Left lung (tissue), 10 donors: ENCODE results near the gene SCAI. TPM values are rescaled to one million over a fixed set of nuclear protein-coding genes. Genes with fewer than 3 reads are reported as not detected.
A peak's percentile ranks its signal among the peaks of the same experiment; 100 is the strongest.

ENCODE experiments used
- ATAC-seq: fragments of 200-7000 bp; cut with Tn5 transposase; one replicate; pipeline ENCODE4 v1.9.1; 2020; ENCODE audit warnings: moderate library complexity
- DNase-seq, 4 donors: peaks; one replicate each; pipeline ENCODE4 v3.0.0-alpha.2; 2013 to 2020
- H3K27ac ChIP-seq, 2 donors: fragments of 200-600 bp; sonication (generic) in 1 of 2; one replicate each; pipeline versions ENCODE4 v1.5.0 to v1.8.0; 2020 to 2021
- H3K27me3 ChIP-seq, 2 donors: fragments of 200-600 bp; sonication (generic) in 1 of 2; one replicate each; pipeline versions ENCODE4 v1.5.0 to v1.8.0; 2020 to 2021
- H3K36me3 ChIP-seq, 2 donors: fragments of 200-600 bp; sonication (generic) in 1 of 2; one replicate each; pipeline versions ENCODE4 v1.5.0 to v1.8.0; 2020 to 2021
- H3K4me1 ChIP-seq, 2 donors: fragments of 200-600 bp; one replicate each; pipeline ENCODE4 v1.8.0; 2021
- H3K4me3 ChIP-seq, 2 donors: fragments of 200-600 bp; sonication (generic) in 1 of 2; one replicate each; pipeline versions ENCODE4 v1.5.0 to v1.8.0; 2020 to 2021; ENCODE audit warnings: mild to moderate bottlenecking in 1 of 2
- H3K9me3 ChIP-seq, 2 donors: fragments of 200-600 bp; sonication (generic) in 1 of 2; one replicate each; pipeline versions ENCODE4 v1.5.0 to v1.8.0; 2020 to 2021
- intact Hi-C, 2 donors: fragments of 100-400 bp; cut with DNase I; formaldehyde crosslinking; loops; one replicate each; pipeline versions ENCODE4 v1.11.2 to v1.14.2; 2022
- polyA plus RNA-seq, 6 donors: library from polyadenylated mRNA; unstranded; fragments of 120-200 nt; gene quantifications; one replicate each; pipeline ENCODE4 v1.2.1, GENCODE V29; 2013; ENCODE audit not compliant: insufficient read length in 6 of 6
- total RNA-seq, 2 donors: library from RNA; stranded (reverse); fragmentation: NEBNext Ultra II Directional; extraction: Animal tissue kit (Norgen Biotek cat#: 25700); gene quantifications; one replicate each; pipeline ENCODE4 v1.2.1, GENCODE V29; 2021
- TF ChIP-seq, protein P1 (sequence below), 2 donors: fragments of 200-600 bp; sonication (generic) in 1 of 2; IDR thresholded peaks; one replicate each; pipeline versions ENCODE4 v1.5.0 to v1.8.0; 2021; ENCODE audit warnings: antibody characterized with exemption in 2 of 2
- donor health status: DM: no; HTN: yes; CAD: no.
- donor health status: DM: no; HTN: no; CAD: no.

Gene SCAI
- total and polyA plus RNA-seq, 8 donors = 12.7 to 22.7 (median 15.7) TPM

DNA sequence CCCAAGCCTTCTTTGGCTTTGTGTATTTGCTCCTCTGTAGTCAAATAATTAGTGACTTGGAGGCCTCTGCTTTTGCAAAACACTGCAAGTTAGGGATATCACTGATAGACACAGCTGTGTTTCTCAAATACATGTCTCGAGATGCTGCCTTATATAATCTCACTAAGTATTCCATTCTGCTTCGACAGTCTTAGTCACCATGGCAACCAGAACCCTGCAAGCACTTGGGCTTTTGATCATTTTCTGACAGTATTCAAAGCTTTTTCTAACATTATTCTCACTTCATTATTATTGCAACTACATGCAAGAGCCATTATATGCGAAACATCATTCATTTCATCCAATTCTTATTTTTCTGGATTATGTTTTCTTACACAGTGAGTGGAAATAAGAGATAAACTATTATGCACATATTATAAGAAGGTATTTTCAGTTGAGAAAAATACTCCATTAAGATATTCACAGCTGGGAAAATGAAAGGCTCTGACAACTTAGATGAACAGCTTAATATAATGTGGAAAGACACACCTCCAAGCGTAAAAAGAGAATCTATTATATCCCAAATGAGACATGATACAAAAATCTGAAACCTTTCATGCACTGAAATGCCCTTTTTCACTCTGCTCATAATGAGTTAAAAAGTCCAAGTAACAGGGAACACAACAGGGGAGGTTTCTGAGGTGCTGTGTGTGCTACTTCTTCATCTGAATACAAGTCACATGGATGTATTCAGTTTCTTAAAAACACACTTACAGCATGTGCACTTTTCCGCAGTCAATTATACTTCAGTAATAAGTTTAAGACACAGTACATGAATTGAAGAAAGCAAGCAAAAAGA, 93.9 kb downstream of the SCAI start:
- TF ChIP-seq, protein P1, sequence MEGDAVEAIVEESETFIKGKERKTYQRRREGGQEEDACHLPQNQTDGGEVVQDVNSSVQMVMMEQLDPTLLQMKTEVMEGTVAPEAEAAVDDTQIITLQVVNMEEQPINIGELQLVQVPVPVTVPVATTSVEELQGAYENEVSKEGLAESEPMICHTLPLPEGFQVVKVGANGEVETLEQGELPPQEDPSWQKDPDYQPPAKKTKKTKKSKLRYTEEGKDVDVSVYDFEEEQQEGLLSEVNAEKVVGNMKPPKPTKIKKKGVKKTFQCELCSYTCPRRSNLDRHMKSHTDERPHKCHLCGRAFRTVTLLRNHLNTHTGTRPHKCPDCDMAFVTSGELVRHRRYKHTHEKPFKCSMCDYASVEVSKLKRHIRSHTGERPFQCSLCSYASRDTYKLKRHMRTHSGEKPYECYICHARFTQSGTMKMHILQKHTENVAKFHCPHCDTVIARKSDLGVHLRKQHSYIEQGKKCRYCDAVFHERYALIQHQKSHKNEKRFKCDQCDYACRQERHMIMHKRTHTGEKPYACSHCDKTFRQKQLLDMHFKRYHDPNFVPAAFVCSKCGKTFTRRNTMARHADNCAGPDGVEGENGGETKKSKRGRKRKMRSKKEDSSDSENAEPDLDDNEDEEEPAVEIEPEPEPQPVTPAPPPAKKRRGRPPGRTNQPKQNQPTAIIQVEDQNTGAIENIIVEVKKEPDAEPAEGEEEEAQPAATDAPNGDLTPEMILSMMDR (IDR thresholded peaks at IDR 0.05) = no peak
- Histone ChIP-seq H3K27ac (no peak overlapping the region), H3K9me3 (no peaks in the 10 kb centered on the region), H3K27me3 (no peaks in the 10 kb centered on the region), H3K4me3 (no peak overlapping the region), H3K36me3 (no peaks in the 10 kb centered on the region), H3K4me1 (no peaks in the 10 kb centered on the region)
- intact Hi-C loops = no loop called here
- ATAC-seq = no peak
- DNase-seq = peak in 1 of 4 donors; percentile 3

DNA sequence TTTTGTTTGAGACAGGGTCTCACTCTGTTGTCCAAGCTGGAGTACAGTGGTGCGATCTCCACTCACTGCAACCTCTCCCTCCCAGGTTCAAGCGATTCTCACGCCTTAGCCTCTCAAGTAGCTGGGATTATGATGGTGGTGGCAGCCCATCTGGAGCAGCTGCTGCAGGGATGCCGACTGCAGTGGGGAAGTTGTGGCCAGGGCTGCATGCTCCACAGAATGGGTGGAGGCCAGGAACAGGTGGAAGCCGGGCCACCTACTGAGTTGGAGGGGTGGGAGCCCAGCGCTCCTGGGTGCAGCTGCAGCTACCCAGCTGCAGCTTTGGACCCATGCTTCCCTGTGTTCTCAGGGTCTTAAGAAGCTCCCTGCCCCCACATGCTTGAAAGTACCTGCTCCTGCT, 99.7 kb downstream of the SCAI start:
- ATAC-seq = no peak
- no peaks in the 10 kb centered on the region for H3K27me3 ChIP-seq
- no peaks in the 10 kb centered on the region for H3K36me3 ChIP-seq
- TF ChIP-seq, protein P1 (IDR thresholded peaks at IDR 0.05) = no peak
- intact Hi-C loops = no loop called here
- no peak overlapping the region for H3K4me3 ChIP-seq
- no peaks in the 10 kb centered on the region for H3K9me3 ChIP-seq
- H3K27ac ChIP-seq = no peak overlapping the region
- no peak for DNase-seq
- H3K4me1 ChIP-seq = no peaks in the 10 kb centered on the region

DNA sequence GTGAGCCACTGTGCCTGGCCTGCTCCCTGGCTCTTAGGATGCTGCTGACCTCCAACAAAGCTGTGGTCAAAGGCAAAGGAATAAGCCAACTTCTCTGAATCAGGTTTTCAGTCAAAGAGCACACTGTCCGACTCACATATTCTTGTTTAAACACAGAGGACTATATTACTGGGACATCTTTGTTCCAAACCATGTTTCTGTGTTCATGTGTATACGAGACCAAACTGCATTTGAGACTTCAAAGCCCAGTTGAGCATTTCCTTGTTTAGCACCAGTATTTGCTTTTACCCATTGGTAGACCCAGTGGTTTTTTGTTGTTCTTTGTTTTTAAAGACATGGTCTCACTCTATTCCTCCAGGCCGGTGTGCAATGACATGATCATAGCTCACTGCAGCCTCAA, 100.2 kb downstream of the SCAI start:
- no peaks in the 10 kb centered on the region for H3K9me3 ChIP-seq
- DNase-seq = no peak
- H3K4me3 ChIP-seq = no peak overlapping the region
- no peak overlapping the region for H3K27ac ChIP-seq
- ATAC-seq = no peak
- intact Hi-C loops = no loop called here
- no peaks in the 10 kb centered on the region for H3K36me3 ChIP-seq
- no peaks in the 10 kb centered on the region for H3K4me1 ChIP-seq
- TF ChIP-seq, protein P1 (IDR thresholded peaks at IDR 0.05) = no peak
- H3K27me3 ChIP-seq = no peaks in the 10 kb centered on the region

DNA sequence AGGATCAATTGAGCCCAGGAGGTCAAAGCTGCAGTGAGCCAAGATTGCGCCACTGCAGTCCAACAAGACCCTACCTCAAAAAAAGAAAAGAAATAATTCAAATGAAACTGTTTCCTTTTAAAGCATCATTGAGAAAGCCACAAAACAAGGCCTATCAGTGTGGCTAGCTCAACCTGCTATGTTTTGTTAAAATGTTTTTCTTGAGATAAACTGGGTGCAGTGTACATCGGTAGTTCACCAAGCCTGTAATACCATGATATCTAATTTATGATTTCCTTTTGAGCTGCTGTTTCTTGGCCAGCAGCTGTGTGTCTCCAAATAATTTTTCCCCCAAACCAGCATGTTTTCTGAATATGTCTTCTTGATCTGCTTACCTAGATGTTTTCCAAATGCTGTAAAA, 105.2 kb downstream of the SCAI start:
- H3K9me3 ChIP-seq = no peaks in the 10 kb centered on the region

DNA sequence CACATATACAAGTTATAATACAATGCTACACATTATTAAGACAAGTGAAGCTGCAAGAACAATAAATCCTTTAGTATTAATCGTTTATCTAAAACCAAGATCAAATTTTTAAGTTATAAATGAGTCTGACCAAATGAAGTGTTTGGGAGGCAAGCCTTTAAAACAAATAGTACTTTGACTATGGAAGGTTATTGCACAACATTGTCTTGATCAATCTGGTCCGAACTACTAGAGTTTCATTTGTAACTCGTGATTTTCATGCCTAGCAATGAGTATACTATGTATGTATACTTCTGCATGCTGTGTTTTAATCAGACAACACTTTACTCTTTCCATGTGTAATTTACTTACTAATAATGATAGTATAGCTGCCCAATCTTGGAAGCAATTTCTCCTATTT, 115.3 kb downstream of the SCAI start:
- Histone ChIP-seq H3K9me3 (no peaks in the 10 kb centered on the region), H3K4me1 (no peaks in the 10 kb centered on the region), H3K27me3 (no peaks in the 10 kb centered on the region), H3K4me3 (no peak overlapping the region), H3K27ac (no peak overlapping the region), H3K36me3 (peaks cover 0 to 5% of the 10 kb centered on the region in 2 donors)
- ATAC-seq (no peak), DNase-seq (no peak)
- TF ChIP-seq, protein P1 (IDR thresholded peaks at IDR 0.05) = no peak
- intact Hi-C loops = no loop called here

More for the DNA sequence above, 105.2 kb downstream of the SCAI start:
- TF ChIP-seq, protein P1 (IDR thresholded peaks at IDR 0.05) = no peak
- DNase-seq = no peak
- H3K4me3 ChIP-seq = no peak overlapping the region
- H3K4me1 ChIP-seq = no peaks in the 10 kb centered on the region
- no peaks in the 10 kb centered on the region for H3K27me3 ChIP-seq
- ATAC-seq = no peak
- intact Hi-C loops = no loop called here
- H3K36me3 ChIP-seq = no peaks in the 10 kb centered on the region
- H3K27ac ChIP-seq = no peak overlapping the region
